ENCODE measurements around the gene KLHDC7B.

Gene KLHDC7B

GRCh38 chr22:50569896-50570535, 24.3 kb downstream of the KLHDC7B start:
- DNase-seq (ENCODE audit: low read depth, low spot score): no peak
- no peak overlapping the region for H3K27ac ChIP-seq

GRCh38 chr22:50570861-50571260, 25.2 kb downstream of the KLHDC7B start:
- no peak for DNase-seq (ENCODE audit: low read depth, low spot score)
- H3K27ac ChIP-seq: no peak overlapping the region

- DNase-seq (ENCODE audit: low read depth, low spot score): no peak
- no peak overlapping the region for H3K27ac ChIP-seq
Measured at GRCh38 chr22:50571264-50572175, 25.8 kb downstream of the KLHDC7B start.

- H3K27ac ChIP-seq: no peak overlapping the region
- no peak for DNase-seq (ENCODE audit: low read depth, low spot score)
Measured at GRCh38 chr22:50572965-50573364, 27.3 kb downstream of the KLHDC7B start.

- no peak overlapping the region for H3K27ac ChIP-seq
- no peak for DNase-seq (ENCODE audit: low read depth, low spot score)
Measured at GRCh38 chr22:50573491-50574382, 28.0 kb downstream of the KLHDC7B start.

- no peak for DNase-seq (ENCODE audit: low read depth, low spot score)
- H3K27ac ChIP-seq: no peak overlapping the region
Measured at GRCh38 chr22:50574383-50574755, 28.7 kb downstream of the KLHDC7B start.

- no peak for DNase-seq (ENCODE audit: low read depth, low spot score)
- no peak overlapping the region for H3K27ac ChIP-seq
Measured at GRCh38 chr22:50575426-50575941, 29.8 kb downstream of the KLHDC7B start.

GRCh38 chr22:50576070-50576469, 30.4 kb downstream of the KLHDC7B start:
- DNase-seq (ENCODE audit: low read depth, low spot score): no peak
- H3K27ac ChIP-seq: no peak overlapping the region

GRCh38 chr22:50576806-50577696, 31.4 kb downstream of the KLHDC7B start:
- no peak for DNase-seq (ENCODE audit: low read depth, low spot score)
- no peak overlapping the region for H3K27ac ChIP-seq

GRCh38 chr22:50577697-50577986, 31.9 kb downstream of the KLHDC7B start:
- no peak for DNase-seq (ENCODE audit: low read depth, low spot score)
- no peak overlapping the region for H3K27ac ChIP-seq

- H3K27ac ChIP-seq: no peak within 1 kb of the TSS
- no peak for DNase-seq (ENCODE audit: low read depth, low spot score)
Measured at GRCh38 chr22:50577987-50578775, 32.5 kb downstream of the KLHDC7B start, which contains the start of gene CPT1B. CPT1B (minus strand) TSS chr22:50578427; CDS start chr22:50577915, 512 bp downstream.

- DNase-seq (ENCODE audit: low read depth, low spot score): no peak
- no peak overlapping the region for H3K27ac ChIP-seq
Measured at GRCh38 chr22:50578776-50579310, 33.1 kb downstream of the KLHDC7B start.

GRCh38 chr22:50579752-50580151, 34.1 kb downstream of the KLHDC7B start:
- H3K27ac ChIP-seq: no peak overlapping the region
- no peak for DNase-seq (ENCODE audit: low read depth, low spot score)

- no peak for DNase-seq (ENCODE audit: low read depth, low spot score)
- peak overlapping the region; percentile 92 for H3K27ac ChIP-seq
Measured at GRCh38 chr22:50581031-50581949, 35.6 kb downstream of the KLHDC7B start.

GRCh38 chr22:50581950-50582492, 36.3 kb downstream of the KLHDC7B start:
- DNase-seq (ENCODE audit: low read depth, low spot score): no peak
- peak overlapping the region; percentile 92 for H3K27ac ChIP-seq

- peak; percentile 84 for DNase-seq (ENCODE audit: low read depth, low spot score)
- peak within 1 kb of the TSS; percentile 92 for H3K27ac ChIP-seq
Measured at GRCh38 chr22:50582493-50583293, 37.0 kb downstream of the KLHDC7B start, which contains the start of gene CHKB. CHKB (minus strand) TSS chr22:50582849; CDS start chr22:50582781, 68 bp downstream.

Data from epithelial cell of prostate (primary cell).